ENCODE measurements around the gene RHEB. TPM values are rescaled to one million over a fixed set of nuclear protein-coding genes. Genes with fewer than 3 reads are reported as not detected.
A peak's percentile ranks its signal among the peaks of the same experiment; 100 is the strongest.

Gene RHEB
- total RNA-seq, 1 experiment from 2014 or later, result 87.0 TPM

DNA sequence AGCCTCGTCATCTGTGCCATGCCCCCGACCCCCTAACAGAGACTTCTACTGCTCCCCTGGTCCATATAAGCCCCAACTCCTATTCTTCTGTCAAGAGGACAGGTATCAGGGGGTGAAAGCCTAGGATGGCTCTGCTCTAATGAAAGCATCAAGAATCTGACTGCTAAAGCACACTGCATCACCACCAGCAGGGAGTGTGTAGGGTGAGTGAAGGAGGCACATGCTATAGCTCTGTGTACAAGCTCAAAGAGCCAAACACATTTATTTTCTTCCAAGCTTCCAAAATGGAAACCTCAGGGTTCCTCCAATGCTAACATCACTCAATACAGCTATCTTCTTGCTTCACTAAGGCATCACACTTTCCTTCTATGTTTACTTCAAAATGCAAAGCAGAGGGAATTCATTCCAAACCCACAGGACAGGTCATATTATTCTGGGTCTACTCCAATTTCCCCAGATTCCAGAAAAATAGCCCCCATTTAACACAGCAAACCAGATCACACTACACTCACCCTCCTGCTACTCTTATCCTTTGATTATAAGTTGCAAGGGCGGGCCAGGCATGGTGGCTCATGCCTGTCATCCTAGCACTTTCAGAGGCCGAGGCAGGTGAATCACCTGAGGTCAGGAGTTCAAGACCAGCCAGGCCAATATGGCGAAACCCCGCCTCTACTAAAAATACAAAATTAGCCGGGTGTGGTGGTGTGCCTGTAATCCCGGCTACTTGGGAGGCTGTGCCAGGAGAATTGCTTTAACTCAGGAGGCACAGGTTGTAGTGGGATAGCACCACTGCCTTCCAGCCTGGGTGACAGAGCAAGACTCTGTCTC, 36.6 kb downstream of the RHEB start:
- CTCF ChIA-PET, result no interaction called here
- Histone ChIP-seq H3F3A (ENCODE audit: low read length, unreplicated experiment) (no peaks in the 10 kb centered on the region), H4K20me1 (ENCODE audit: low read length) (peaks cover 21% of the 10 kb centered on the region; the same call in 1 of the 2 replicates), H3K79me2 (ENCODE audit: low read length) (peaks cover 89% of the 10 kb centered on the region), H3K4me2 (ENCODE audit: low read length) (no peak overlapping the region), H2AFZ (ENCODE audit: low read length) (no peak overlapping the region), H3K9me3 (ENCODE audit: low read length) (no peaks in the 10 kb centered on the region), H3K4me3 (ENCODE audit: low read length) (no peak overlapping the region), H3K9me2 (replicated peaks; ENCODE audit: low read length) (no peaks in the 10 kb centered on the region), H3K27me3 (ENCODE audit: low read length) (no peaks in the 10 kb centered on the region), H3K36me3 (ENCODE audit: low read depth, low read length) (peaks cover 64% of the 10 kb centered on the region), H3K27ac (ENCODE audit: low read length) (no peak overlapping the region), H3K9ac (ENCODE audit: low read length) (no peak overlapping the region), H3K4me1 (ENCODE audit: insufficient read depth, low read length) (peaks cover 18% of the 10 kb centered on the region)
- TF ChIP-seq EZH2 (IDR thresholded peaks at IDR 0.05; ENCODE audit: low read length, unreplicated experiment), result no peak
- no peak for TF ChIP-seq EZH2phosphoT487 (IDR thresholded peaks at IDR 0.05; ENCODE audit: borderline replicate concordance, low read length)
- TF ChIP-seq CTCF (conservative IDR thresholded peaks at IDR 0.05; ENCODE audit: low read depth, low read length), result no peak
- POLR2A ChIA-PET (ENCODE audit: unreplicated experiment), result no interaction called here
- no peak for DNase-seq
- ATAC-seq, result no peak
- TSS peak; percentile 19 for BruUV-seq (replicated peaks)
- intact Hi-C loops (cut with micrococcal nuclease), result no loop called here

- intact Hi-C loops (cut with micrococcal nuclease), result no loop called here
- peaks cover 66% of the 10 kb centered on the region for H3K36me3 ChIP-seq (ENCODE audit: low read depth, low read length)
- H3K4me1 ChIP-seq (ENCODE audit: insufficient read depth, low read length), result peaks cover 18% of the 10 kb centered on the region
- no peak for ATAC-seq
- ChIA-PET CTCF (no interaction called here), POLR2A (ENCODE audit: unreplicated experiment) (no interaction called here)
- no peak overlapping the region for H2AFZ ChIP-seq (ENCODE audit: low read length)
- TF ChIP-seq CTCF (conservative IDR thresholded peaks at IDR 0.05; ENCODE audit: low read depth, low read length), result no peak
- no peak for TF ChIP-seq EZH2 (IDR thresholded peaks at IDR 0.05; ENCODE audit: low read length, unreplicated experiment)
- TF ChIP-seq EZH2phosphoT487 (IDR thresholded peaks at IDR 0.05; ENCODE audit: borderline replicate concordance, low read length), result no peak
- H3K27me3 ChIP-seq (ENCODE audit: low read length), result no peaks in the 10 kb centered on the region
- H3K4me2 ChIP-seq (ENCODE audit: low read length), result no peak overlapping the region
- H3F3A ChIP-seq (ENCODE audit: low read length, unreplicated experiment), result no peaks in the 10 kb centered on the region
- H3K9me2 ChIP-seq (replicated peaks; ENCODE audit: low read length), result no peaks in the 10 kb centered on the region
- BruUV-seq (replicated peaks), result no TSS peak
- peaks cover 24% of the 10 kb centered on the region for H4K20me1 ChIP-seq (ENCODE audit: low read length)
- peaks cover 93% of the 10 kb centered on the region for H3K79me2 ChIP-seq (ENCODE audit: low read length)
- H3K4me3 ChIP-seq (ENCODE audit: low read length), result no peak overlapping the region
- no peak overlapping the region for H3K9ac ChIP-seq (ENCODE audit: low read length)
- no peak for DNase-seq
- no peak overlapping the region for H3K27ac ChIP-seq (ENCODE audit: low read length)
- no peaks in the 10 kb centered on the region for H3K9me3 ChIP-seq (ENCODE audit: low read length)
These were observed 37.8 kb downstream of the RHEB start for GRCh38 chr7:151481650-151482505.

Data from PC-3 (cell line).